Activated CD8-positive, alpha-beta memory T cell treated with anti-CD3 and anti-CD28 coated beads, Interleukin-2, amount 50 U/mL, for 1 hour (primary cell): ENCODE measurements around the gene HOPX.
"Not testable (repeated sequence)": the region's sequence is repeated elsewhere in the genome, so short reads cannot be mapped to it uniquely, and the experiment has no call there.

Experiments
- DNase-seq: peaks from one replicate; pipeline ENCODE4 v3.0.0-alpha.2; 2020; ENCODE audit errors: extremely low read depth

The HOPX gene

GRCh38 chr4:56654238-56654632, 26.9 kb downstream of the HOPX start:
- no peak for DNase-seq

- DNase-seq = no peak
Observed at GRCh38 chr4:56653461-56654237, 27.4 kb downstream of the HOPX start.

GRCh38 chr4:56652196-56652595, 28.9 kb downstream of the HOPX start:
- no peak for DNase-seq

- no peak for DNase-seq
Observed at GRCh38 chr4:56651056-56651350, 30.1 kb downstream of the HOPX start.

- DNase-seq = no peak
Observed at GRCh38 chr4:56650262-56651055, 30.6 kb downstream of the HOPX start.

- no peak for DNase-seq
Observed at GRCh38 chr4:56649445-56650261, 31.4 kb downstream of the HOPX start.

- no peak for DNase-seq
Observed at GRCh38 chr4:56648824-56649151, 32.3 kb downstream of the HOPX start.

GRCh38 chr4:56648021-56648823, 32.9 kb downstream of the HOPX start:
- DNase-seq = no peak

- no peak for DNase-seq
Observed at GRCh38 chr4:56646341-56646740, 34.8 kb downstream of the HOPX start.

- DNase-seq = no peak
Observed at GRCh38 chr4:56643596-56643995, 37.5 kb downstream of the HOPX start.

GRCh38 chr4:56641494-56642051, 39.5 kb downstream of the HOPX start:
- DNase-seq = no peak

GRCh38 chr4:56640621-56641493, 40.2 kb downstream of the HOPX start:
- no peak for DNase-seq

- DNase-seq = no peak
Observed at GRCh38 chr4:56637791-56638190, 43.3 kb downstream of the HOPX start.

- no peak for DNase-seq
Observed at GRCh38 chr4:56637154-56637553, 43.9 kb downstream of the HOPX start.

GRCh38 chr4:56634954-56635353, 46.1 kb downstream of the HOPX start:
- DNase-seq = not testable (repeated sequence)

- no peak for DNase-seq
Observed at GRCh38 chr4:56633486-56633885, 47.6 kb downstream of the HOPX start.

- DNase-seq = no peak
Observed at GRCh38 chr4:56630876-56631666, 50.0 kb downstream of the HOPX start.

- no peak for DNase-seq
Observed at GRCh38 chr4:56628592-56628991, 52.5 kb downstream of the HOPX start.

GRCh38 chr4:56627985-56628384, 53.1 kb downstream of the HOPX start:
- DNase-seq = no peak

GRCh38 chr4:56627375-56627774, 53.7 kb downstream of the HOPX start:
- DNase-seq = no peak
